Heart left ventricle (tissue), 16 donors: ENCODE data around the gene CHD9. TPM values are rescaled to one million over a fixed set of nuclear protein-coding genes. Genes with fewer than 3 reads are reported as not detected.

Source experiments
- ATAC-seq, 4 donors: fragments of 200-7000 bp; cut with Tn5 transposase; one replicate each; pipeline ENCODE4 v1.9.1; 2020 to 2022; ENCODE audit warnings: moderate library complexity in 4 of 4, mild to moderate bottlenecking in 3 of 4, moderate number of reproducible peaks in 1 of 4
- DNase-seq, 5 donors: peaks; one replicate each; pipeline ENCODE4 v3.0.0-alpha.2; 2020
- H3K27ac ChIP-seq, 12 donors: fragments of 200-600 bp; sonication (generic) in 4 of 12; one replicate each; pipeline versions ENCODE4 v1.5.0 to v1.8.0; 2016 to 2022; ENCODE audit warnings: mild to moderate bottlenecking in 2 of 12
- H3K27me3 ChIP-seq, 9 donors: fragments of 200-600 bp; sonication (generic) in 2 of 9; one replicate each; pipeline versions ENCODE4 v1.5.1 to v1.8.0; 2016 to 2022; ENCODE audit warnings: mild to moderate bottlenecking in 3 of 9
- H3K36me3 ChIP-seq, 9 donors: fragments of 200-600 bp; sonication (generic) in 2 of 9; one replicate each; pipeline versions ENCODE4 v1.5.0 to v1.8.0; 2018 to 2022; ENCODE audit warnings: mild to moderate bottlenecking in 2 of 9
- H3K4me1 ChIP-seq, 12 donors: fragments of 200-600 bp; sonication (generic) in 4 of 12; one replicate each; pipeline versions ENCODE4 v1.5.0 to v1.8.0; 2016 to 2022; ENCODE audit warnings: mild to moderate bottlenecking in 3 of 12
- H3K4me3 ChIP-seq, 12 donors: fragments of 200-600 bp; sonication (generic) in 4 of 12; one replicate each; pipeline versions ENCODE4 v1.5.0 to v1.8.0; 2017 to 2022; ENCODE audit warnings: mild to moderate bottlenecking in 9 of 12, moderate library complexity in 4 of 12
- H3K9me3 ChIP-seq, 12 donors: fragments of 200-600 bp; sonication (generic) in 4 of 12; one replicate each; pipeline versions ENCODE4 v1.5.0 to v1.8.0; 2016 to 2022; ENCODE audit warnings: mild to moderate bottlenecking in 1 of 12
- POLR2A ChIP-seq, 2 donors: fragments of 450-650 bp; IDR thresholded peaks; one replicate each; pipeline ENCODE4 v1.6.1; 2017; ENCODE audit warnings: antibody characterized with exemption in 2 of 2, mild to moderate bottlenecking in 2 of 2, moderate library complexity in 2 of 2
- WGBS, 4 donors: extraction: QIAGEN DNeasy Blood & Tissue Kit in 2 of 4; methylation state at CpG; one replicate each; pipeline versions ENCODE4 v1.1.5 to v1.1.7; 2013 to 2018; 5-methylcytosine and 5-hydroxymethylcytosine counted together
- intact Hi-C, 10 donors: fragments of 100-400 bp; cut with DNase I; formaldehyde crosslinking; loops; one replicate each; pipeline versions ENCODE4 v1.11.1 to v1.14.2; 2022
- polyA plus RNA-seq, 2 donors: library from polyadenylated mRNA; stranded (reverse); fragments of 200-250 nt; gene quantifications; one replicate each; pipeline ENCODE4 v1.2.3, GENCODE V29; 2013
- total RNA-seq, 9 donors: library from RNA; depleted of rRNA in 2 of 9; stranded (reverse); fragments of >200 nt in 2 of 9; fragmentation: NEBNext Ultra II Directional in 3 of 9; extraction: Animal tissue kit (Norgen Biotek cat#: 25700) in 3 of 9; gene quantifications; one replicate each; pipeline versions ENCODE4 v1.1.0 to v1.2.4, GENCODE V29; 2016 to 2023
- TF ChIP-seq, protein P1 (sequence below), 12 donors: fragments of 200-600 bp; sonication (generic) in 4 of 12; IDR thresholded peaks; one replicate each; pipeline versions ENCODE4 v1.5.0 to v1.8.0; 2018 to 2022; ENCODE audit warnings: antibody characterized with exemption in 12 of 12, mild to moderate bottlenecking in 5 of 12
- donor health status: ischemic (EF 13 %, LVEDD 7.1; RV severe dilation, severe dysfunction).
- donor health status: healthy with polysubstance abuse.
- donor health status: DM: no; HTN: yes; CAD: no.
- donor health status: DM: no; HTN: no; CAD: no.
- donor health status: ischemic (EF 25% LVEDD 6.9; RV normal size, moderate dysfunction).
- donor health status: ischemic (EF 25% LVEDD 5.7; RV mildly dilated, moderate dysfunction).
- donor health status: healthy.
- donor health status: DM: yes; HTN: yes; CAD: no.
- donor health status: ischemic (EF 35%, LVEDD 5.7; RV mildly dilated, moderate dysfunction).
- donor health status: nonischemic (EF 11% LVEDD 7.7; RV severe dilation, severe dysfunction).
- donor health status: DM: yes; HTN: yes; CAD: no.
- donor health status: PGD.
- donor health status: ischemic (EF 29% LVEDD 5.4; RV normal size, mild dysfunction).
- donor health status: nonischemic (EF 23%, LVEDD 6.1; RV moderate dilation, normal function).

Gene CHD9
- total and polyA plus RNA-seq, 11 donors = 11.8 to 56.2 (median 41.3) TPM

DNA sequence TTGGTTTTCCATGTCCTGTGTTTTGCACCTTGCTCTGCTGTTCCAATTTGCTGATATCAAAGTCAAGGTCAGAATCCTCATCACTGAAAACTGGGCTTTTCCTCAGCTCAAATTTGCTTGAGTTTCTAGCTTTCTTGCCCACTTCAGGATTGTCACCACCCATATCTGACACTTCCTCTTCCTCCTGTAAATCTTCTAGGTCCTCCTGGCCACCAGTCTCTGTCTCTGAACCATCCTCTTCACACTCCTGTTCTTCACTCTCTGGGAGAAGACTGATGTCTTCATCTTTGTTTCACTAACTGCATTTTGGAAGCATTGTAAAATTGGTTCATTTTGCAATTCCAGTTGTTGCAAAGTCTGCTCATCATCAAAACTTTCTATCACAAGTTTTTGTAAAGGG, 316.0 kb downstream of the CHD9 start:
- H3K27ac ChIP-seq = peak overlapping the region in 1 of 12 donors; percentile 9
- no peaks in the 10 kb centered on the region for H3K36me3 ChIP-seq
- no peaks in the 10 kb centered on the region for H3K9me3 ChIP-seq
- no peak for DNase-seq
- H3K27me3 ChIP-seq = peaks cover 12 to 60% (median 25%) of the 10 kb centered on the region in 9 donors
- peaks cover 0 to 22% (median 0%) of the 10 kb centered on the region in 12 donors for H3K4me1 ChIP-seq
- no peak overlapping the region for H3K4me3 ChIP-seq
- no peak for ATAC-seq
- no peak for TF ChIP-seq POLR2A (IDR thresholded peaks at IDR 0.05)
- intact Hi-C loops = no loop called here

DNA sequence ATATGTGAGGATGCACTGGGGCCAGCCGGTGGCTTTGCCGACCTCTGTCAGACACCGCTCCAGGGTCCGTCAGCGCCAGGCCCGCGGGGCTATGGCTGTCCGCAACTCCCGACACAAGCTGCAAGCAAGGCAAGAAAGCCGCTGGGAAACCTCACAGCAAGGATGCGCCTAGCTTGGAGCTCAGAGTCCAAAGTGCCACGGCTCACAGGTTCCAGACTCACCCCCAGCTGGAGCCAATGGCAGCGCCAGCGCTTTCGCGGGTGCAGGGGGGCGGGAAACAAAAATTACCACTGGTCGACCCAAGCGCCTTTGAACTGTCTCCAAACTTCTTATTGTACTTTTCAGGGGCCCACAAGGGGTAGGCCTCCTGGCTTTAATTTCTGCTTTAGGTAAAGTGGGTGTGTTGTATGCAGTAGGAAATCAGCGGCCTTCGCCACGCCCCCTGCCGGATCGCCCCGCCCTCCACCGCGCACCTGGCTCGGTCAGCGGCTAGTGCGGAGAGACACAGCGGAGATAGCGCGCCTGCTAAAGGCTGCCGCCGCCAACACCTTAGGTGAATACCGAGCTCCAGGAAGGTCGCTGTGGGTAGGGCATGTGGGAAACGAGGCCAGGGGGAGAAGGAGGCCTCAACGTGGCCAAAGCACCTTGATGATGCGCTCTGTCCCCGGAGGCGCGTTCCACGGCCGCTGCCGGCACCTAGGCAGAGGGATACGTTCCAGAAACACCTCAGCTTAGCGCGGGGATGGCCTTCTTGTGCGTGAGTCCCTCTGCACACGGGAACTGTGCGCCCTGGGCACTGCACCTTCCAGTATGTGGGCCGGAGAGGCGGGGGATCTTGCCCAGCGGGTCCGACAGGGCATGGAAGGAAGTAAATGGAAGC, 318.4 kb downstream of the CHD9 start:
- DNase-seq = peak in 2 of 5 donors; percentile 36 to 69
- peaks cover 12 to 58% (median 20%) of the 10 kb centered on the region in 9 donors for H3K27me3 ChIP-seq

DNA sequence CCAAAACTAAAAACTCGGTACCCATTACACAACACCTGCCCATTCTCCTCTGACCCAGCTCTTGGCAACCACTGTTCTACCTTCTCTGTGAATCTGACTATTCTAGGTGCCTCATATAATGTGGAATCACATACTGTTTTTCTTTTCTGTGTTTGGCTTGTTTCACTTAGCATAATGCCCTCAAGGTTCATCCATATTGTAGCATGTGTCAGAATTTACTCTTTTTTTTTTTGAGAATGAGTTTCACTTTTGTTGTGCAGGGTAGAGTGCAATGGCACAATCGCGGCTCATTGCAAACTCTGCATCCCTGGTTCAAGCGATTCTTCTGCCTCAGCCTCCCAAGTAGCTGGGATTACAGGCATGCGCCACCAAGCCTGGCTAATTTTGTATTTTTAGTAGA, 320.0 kb downstream of the CHD9 start:
- H3K36me3 ChIP-seq = no peaks in the 10 kb centered on the region
- DNase-seq (no peak), ATAC-seq (no peak)
- peaks cover 12 to 49% (median 19%) of the 10 kb centered on the region in 9 donors for H3K27me3 ChIP-seq
- H3K4me3 ChIP-seq = no peak overlapping the region
- H3K9me3 ChIP-seq = no peaks in the 10 kb centered on the region
- H3K27ac ChIP-seq = no peak overlapping the region
- TF ChIP-seq, protein P1, sequence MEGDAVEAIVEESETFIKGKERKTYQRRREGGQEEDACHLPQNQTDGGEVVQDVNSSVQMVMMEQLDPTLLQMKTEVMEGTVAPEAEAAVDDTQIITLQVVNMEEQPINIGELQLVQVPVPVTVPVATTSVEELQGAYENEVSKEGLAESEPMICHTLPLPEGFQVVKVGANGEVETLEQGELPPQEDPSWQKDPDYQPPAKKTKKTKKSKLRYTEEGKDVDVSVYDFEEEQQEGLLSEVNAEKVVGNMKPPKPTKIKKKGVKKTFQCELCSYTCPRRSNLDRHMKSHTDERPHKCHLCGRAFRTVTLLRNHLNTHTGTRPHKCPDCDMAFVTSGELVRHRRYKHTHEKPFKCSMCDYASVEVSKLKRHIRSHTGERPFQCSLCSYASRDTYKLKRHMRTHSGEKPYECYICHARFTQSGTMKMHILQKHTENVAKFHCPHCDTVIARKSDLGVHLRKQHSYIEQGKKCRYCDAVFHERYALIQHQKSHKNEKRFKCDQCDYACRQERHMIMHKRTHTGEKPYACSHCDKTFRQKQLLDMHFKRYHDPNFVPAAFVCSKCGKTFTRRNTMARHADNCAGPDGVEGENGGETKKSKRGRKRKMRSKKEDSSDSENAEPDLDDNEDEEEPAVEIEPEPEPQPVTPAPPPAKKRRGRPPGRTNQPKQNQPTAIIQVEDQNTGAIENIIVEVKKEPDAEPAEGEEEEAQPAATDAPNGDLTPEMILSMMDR (IDR thresholded peaks at IDR 0.05) = no peak
- TF ChIP-seq POLR2A (IDR thresholded peaks at IDR 0.05) = no peak
- H3K4me1 ChIP-seq = peaks cover 0 to 22% (median 0%) of the 10 kb centered on the region in 12 donors
- WGBS, 4 donors = 91 to 98% (median 96%) methylated on average over 5 of the region's 5 CpGs
- intact Hi-C loops = no loop called here

More for the DNA sequence above, 318.4 kb downstream of the CHD9 start:
- Histone ChIP-seq H3K27ac (no peak overlapping the region), H3K4me3 (peak overlapping the region in 10 of 12 donors; percentile 1 to 52 (median 23)), H3K4me1 (peaks cover 0 to 22% (median 0%) of the 10 kb centered on the region in 12 donors), H3K9me3 (no peaks in the 10 kb centered on the region), H3K36me3 (no peaks in the 10 kb centered on the region)
- 15 to 27% (median 21%) methylated on average over 33 to 56 of the region's 56 CpGs for WGBS, 4 donors
- intact Hi-C loops = no loop called here
- TF ChIP-seq, protein P1 (IDR thresholded peaks at IDR 0.05) = no peak
- no peak for TF ChIP-seq POLR2A (IDR thresholded peaks at IDR 0.05)
- peak in 3 of 4 donors; percentile 36 to 68 (median 54) for ATAC-seq

DNA sequence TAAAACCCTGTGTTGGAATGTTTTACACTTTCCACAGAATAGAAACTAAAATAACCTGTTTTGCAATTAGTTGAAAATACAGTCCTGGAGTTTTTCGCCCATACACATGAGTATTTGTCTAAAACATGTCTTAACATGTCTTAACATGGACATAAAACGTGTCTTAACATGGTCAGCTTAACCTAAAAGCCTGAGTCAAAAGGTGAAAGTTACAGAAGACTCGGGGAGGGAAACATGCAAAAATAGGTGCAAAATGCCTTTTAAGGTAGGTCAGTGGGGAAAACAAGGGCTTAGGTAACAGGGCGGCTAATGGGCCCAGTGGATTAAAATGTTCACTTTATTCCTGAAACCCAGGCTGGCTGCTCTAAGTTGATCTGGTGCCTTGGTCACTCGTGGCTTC, 323.3 kb downstream of the CHD9 start:
- intact Hi-C loops = no loop called here

More for the DNA sequence above, 323.3 kb downstream of the CHD9 start:
- DNase-seq (no peak), ATAC-seq (no peak)
- Histone ChIP-seq H3K27ac (no peak overlapping the region), H3K9me3 (no peaks in the 10 kb centered on the region), H3K27me3 (peaks cover 4 to 43% (median 12%) of the 10 kb centered on the region in 9 donors), H3K36me3 (no peaks in the 10 kb centered on the region), H3K4me1 (peaks cover 0 to 12% (median 0%) of the 10 kb centered on the region in 12 donors), H3K4me3 (no peak overlapping the region)
- 44 to 57% (median 46%) methylated on average over 5 of the region's 5 CpGs for WGBS, 4 donors
- no peak for TF ChIP-seq POLR2A (IDR thresholded peaks at IDR 0.05)
- TF ChIP-seq, protein P1 (IDR thresholded peaks at IDR 0.05) = no peak

Other genes with a start within 250 kb of the CHD9 start
- gene CHD9NB, start 2.1 kb upstream of the CHD9 start, total RNA-seq = 1 to 10 TPM in 1 of 9 donors, under 1 TPM in 7, not detected in 1; 0.39 to 2.3 (median 0.65) TPM
- gene CHD9NB, start 2.1 kb upstream of the CHD9 start, polyA plus RNA-seq = under 1 TPM; 0.21 to 0.76 TPM